AG08395 (cell line): ENCODE measurements around the gene UBL7.
A peak's percentile ranks its signal among the peaks of the same experiment; 100 is the strongest.

Experiments
- DNase-seq: peaks from one replicate; pipeline ENCODE4 v3.0.0; 2012; ENCODE audit warnings: mixed read lengths, low spot score

Gene UBL7

DNA sequence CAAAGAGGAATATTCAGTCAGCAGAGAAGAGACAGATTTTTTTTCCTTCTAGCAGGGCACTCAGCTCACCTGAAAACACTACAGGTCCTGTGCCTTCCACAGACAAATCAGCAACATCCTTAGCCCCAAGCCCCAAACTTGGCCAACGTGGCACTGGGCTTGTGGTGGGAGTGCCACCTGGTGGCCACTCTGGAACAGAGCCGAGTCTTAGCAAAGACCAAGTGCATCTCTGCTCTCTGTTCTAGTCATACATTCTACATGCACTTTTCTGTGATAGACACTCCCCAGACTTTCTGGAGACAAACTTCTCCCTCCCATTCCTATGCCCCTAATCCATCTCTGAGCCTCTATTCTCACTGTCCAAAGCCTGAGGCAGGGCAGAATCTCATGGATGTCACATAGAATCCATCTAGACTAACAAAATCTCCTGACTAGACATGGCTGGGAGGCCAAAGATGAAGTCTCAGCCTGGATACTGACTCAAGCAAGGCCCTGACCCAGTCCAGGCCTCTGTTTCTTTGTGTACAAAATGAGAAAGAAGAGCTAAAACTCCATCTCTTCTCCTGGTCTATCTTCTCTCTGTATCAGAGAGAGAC, 22.1 kb downstream of the UBL7 start:
- DNase-seq: peak; percentile 85

- DNase-seq: no peak
Observed at GRCh38 chr15:74438206-74438605, 22.8 kb downstream of the UBL7 start.

GRCh38 chr15:74434263-74435136, 26.5 kb downstream of the UBL7 start:
- peak; percentile 27 for DNase-seq

- DNase-seq: peak; percentile 97
Observed at GRCh38 chr15:74433592-74434262, 27.2 kb downstream of the UBL7 start, which contains the start of gene SEMA7A. Gene SEMA7A, minus strand, starts transcription at chr15:74433958. Its CDS starts 40 bp downstream, at chr15:74433918.

- DNase-seq: no peak
Observed at GRCh38 chr15:74432968-74433591, 27.9 kb downstream of the UBL7 start.

- DNase-seq: no peak
Observed at GRCh38 chr15:74432271-74432967, 28.5 kb downstream of the UBL7 start.

DNA sequence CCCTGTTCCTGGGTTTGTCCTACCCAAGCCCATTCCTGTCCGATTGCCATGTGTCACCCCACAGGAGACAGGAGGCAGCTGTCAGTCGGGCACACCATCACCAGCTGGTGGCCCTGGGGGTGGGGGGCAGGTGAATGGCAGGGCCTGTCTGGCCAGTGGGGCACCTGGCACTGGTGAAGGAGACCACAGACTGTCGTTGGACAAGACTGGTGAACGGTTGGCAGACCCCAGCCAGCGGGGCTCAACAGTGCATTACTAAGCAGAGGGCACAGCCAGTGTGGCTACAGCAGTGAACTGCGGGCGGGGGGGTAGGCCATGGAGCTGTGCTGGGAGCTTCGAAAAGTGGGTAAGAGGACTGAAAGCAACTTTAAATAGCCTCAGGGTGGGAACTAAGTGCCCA, 29.3 kb downstream of the UBL7 start:
- no peak for DNase-seq

GRCh38 chr15:74431116-74431515, 29.8 kb downstream of the UBL7 start:
- DNase-seq: no peak

- no peak for DNase-seq
Observed at GRCh38 chr15:74430510-74430951, 30.4 kb downstream of the UBL7 start.

GRCh38 chr15:74429781-74430400, 31.1 kb downstream of the UBL7 start:
- no peak for DNase-seq

DNA sequence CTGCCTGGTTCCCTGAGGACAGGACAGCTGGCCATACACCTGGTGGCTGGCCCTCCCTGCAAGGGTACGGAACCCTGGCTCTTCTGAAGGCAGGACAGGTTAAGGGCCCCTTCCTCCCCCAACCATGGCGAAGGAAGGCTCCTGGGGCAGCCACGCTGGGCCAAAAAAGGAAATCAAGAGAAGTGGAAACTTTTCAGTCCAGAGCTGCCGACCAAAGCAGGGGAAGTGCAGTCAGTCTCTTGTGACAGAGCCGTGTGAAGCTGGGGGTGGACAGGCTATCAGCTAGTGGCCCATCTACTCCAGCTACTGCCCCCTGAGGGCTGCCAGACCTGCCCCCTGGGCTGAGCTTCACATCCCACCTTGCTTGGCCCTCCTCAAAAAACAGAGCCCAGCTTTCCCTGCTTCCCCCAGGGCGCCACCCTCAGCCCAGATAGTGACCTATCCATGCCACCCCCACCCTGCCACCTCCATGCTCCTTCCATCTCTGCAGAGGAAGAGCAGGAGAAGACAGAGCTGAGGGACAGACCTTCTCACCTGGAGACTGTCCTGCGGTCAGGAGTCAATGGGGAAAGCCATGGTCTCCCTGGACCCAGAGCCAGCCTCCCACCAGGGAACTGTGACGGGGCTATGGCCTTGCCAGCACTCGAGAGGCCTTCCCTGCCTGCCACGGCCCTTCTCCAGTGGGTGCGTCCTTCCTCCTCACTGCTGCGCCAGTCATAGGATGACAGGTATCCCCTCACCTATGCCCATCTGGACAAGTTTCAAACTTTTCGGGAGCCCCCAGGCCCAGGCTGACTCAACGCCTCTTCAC, 31.8 kb downstream of the UBL7 start:
- no peak for DNase-seq

DNA sequence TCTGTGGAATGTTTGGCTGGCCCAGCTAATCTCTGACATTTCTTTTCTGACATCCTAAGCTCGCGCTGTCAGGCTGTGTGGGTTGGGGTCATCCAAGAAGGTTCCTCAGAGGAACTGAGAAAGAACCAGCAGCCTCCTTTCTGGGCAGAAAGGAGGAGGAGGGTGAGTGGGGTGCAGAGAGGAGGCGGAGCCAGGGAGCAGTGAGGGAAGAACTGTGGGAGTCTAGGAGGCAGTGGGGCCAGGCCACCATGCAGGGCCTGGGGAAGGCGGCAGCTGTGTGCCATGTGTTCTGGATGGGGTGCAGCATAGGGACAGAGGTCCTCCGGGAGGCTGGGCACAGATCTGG, 32.5 kb downstream of the UBL7 start:
- no peak for DNase-seq

GRCh38 chr15:74427607-74428441, 33.1 kb downstream of the UBL7 start:
- DNase-seq: no peak

- no peak for DNase-seq
Observed at GRCh38 chr15:74426404-74427281, 34.3 kb downstream of the UBL7 start.

DNA sequence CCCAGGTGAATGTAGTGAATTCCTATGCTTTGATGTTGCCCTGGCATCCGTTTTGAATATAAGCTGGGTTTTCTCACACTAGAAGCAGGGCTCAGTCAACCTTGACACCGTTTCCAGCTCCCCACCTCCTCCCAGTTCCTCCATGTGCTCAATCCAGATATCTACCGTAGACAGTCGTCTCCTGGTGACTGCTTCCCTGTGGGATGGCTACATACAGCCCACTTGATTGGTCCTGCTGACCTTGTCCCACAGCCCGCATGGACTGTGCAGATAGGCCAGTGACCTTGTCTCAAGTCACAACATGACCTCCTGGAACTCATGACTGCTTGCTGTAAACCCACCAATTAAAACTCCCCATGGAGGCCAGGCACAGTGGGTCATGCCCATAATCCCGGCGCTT, 35.3 kb downstream of the UBL7 start:
- no peak for DNase-seq

- no peak for DNase-seq
Observed at GRCh38 chr15:74424901-74425528, 35.9 kb downstream of the UBL7 start.

GRCh38 chr15:74423431-74424257, 37.3 kb downstream of the UBL7 start:
- no peak for DNase-seq
